GM06990 (cell line): ENCODE results near the gene CD79B.
A peak's percentile ranks its signal among the peaks of the same experiment; 100 is the strongest.
"Not testable (repeated sequence)": the region's sequence is repeated elsewhere in the genome, so short reads cannot be mapped to it uniquely, and the experiment has no call there.

Source experiments
- DNase-seq: peaks from one replicate; pipeline ENCODE4 v3.0.0-alpha.2; 2011; ENCODE audit not compliant: insufficient read length; ENCODE audit errors: extremely low read depth
- H3K27me3 ChIP-seq: replicated peaks from 2 replicates; pipeline ENCODE4 v1.6.0; 2011; ENCODE audit warnings: low read length; ENCODE audit not compliant: control insufficient read depth, insufficient read depth
- H3K36me3 ChIP-seq: 2 replicates; pipeline ENCODE4 v1.5.1; 2011; ENCODE audit warnings: low read length; ENCODE audit not compliant: control insufficient read depth, insufficient read depth
- H3K4me3 ChIP-seq: replicated peaks from 2 replicates; pipeline ENCODE4 v1.5.1; 2011; ENCODE audit warnings: low read depth, mild to moderate bottlenecking, control low read depth, low read length
- CTCF ChIP-seq: IDR thresholded peaks from 2 replicates; pipeline ENCODE4 v1.5.1; 2011; ENCODE audit warnings: low read length, control low read depth, mild to moderate bottlenecking, inconsistent platforms; ENCODE audit not compliant: insufficient read depth, poor library complexity, severe bottlenecking

The CD79B gene

GRCh38 chr17:63928172-63928666 lies 3.9 kb downstream of the CD79B start:
- TF ChIP-seq CTCF = no peak
- Histone ChIP-seq H3K4me3 (no peak overlapping the region), H3K36me3 (peaks cover 27% of the 10 kb centered on the region), H3K27me3 (no peaks in the 10 kb centered on the region)
- DNase-seq = no peak

- Histone ChIP-seq H3K4me3 (no peak overlapping the region), H3K36me3 (peaks cover 27% of the 10 kb centered on the region), H3K27me3 (no peaks in the 10 kb centered on the region)
- DNase-seq = no peak
- TF ChIP-seq CTCF = no peak
Observed at GRCh38 chr17:63927464-63928171, 4.5 kb downstream of the CD79B start.

GRCh38 chr17:63926164-63926563 lies 6.0 kb downstream of the CD79B start:
- H3K36me3 ChIP-seq = peaks cover 27% of the 10 kb centered on the region
- no peak for TF ChIP-seq CTCF
- DNase-seq = no peak
- no peaks in the 10 kb centered on the region for H3K27me3 ChIP-seq
- H3K4me3 ChIP-seq = no peak overlapping the region

GRCh38 chr17:63925615-63926014 lies 6.5 kb downstream of the CD79B start:
- TF ChIP-seq CTCF = no peak
- H3K4me3 ChIP-seq = no peak overlapping the region
- H3K27me3 ChIP-seq = no peaks in the 10 kb centered on the region
- DNase-seq = peak; percentile 61
- peaks cover 26% of the 10 kb centered on the region for H3K36me3 ChIP-seq

- DNase-seq, H3K27me3 ChIP-seq, H3K4me3 ChIP-seq, H3K36me3 ChIP-seq: not testable (repeated sequence)
Observed at GRCh38 chr17:63922402-63922801, 9.7 kb downstream of the CD79B start.

- H3K36me3 ChIP-seq, H3K4me3 ChIP-seq, DNase-seq, H3K27me3 ChIP-seq: not testable (repeated sequence)
Observed at GRCh38 chr17:63920779-63921178, 11.4 kb downstream of the CD79B start.

- H3K36me3 ChIP-seq, H3K4me3 ChIP-seq, H3K27me3 ChIP-seq, DNase-seq: not testable (repeated sequence)
Observed at GRCh38 chr17:63920050-63920449, 12.1 kb downstream of the CD79B start.
